Peyer's patch (tissue), 4 donors: ENCODE data around the gene FAM110A. TPM values are rescaled to one million over a fixed set of nuclear protein-coding genes. Genes with fewer than 3 reads are reported as not detected.

Source experiments
- DNase-seq, 3 donors: peaks; one replicate each; pipeline ENCODE4 v3.0.0-alpha.2; 2017 to 2019
- H3K27ac ChIP-seq, 4 donors: fragments of 200-600 bp; sonication (generic); one replicate each; pipeline ENCODE4 v1.5.1; 2016 to 2019
- H3K27me3 ChIP-seq, 2 donors: fragments of 200-600 bp; sonication (generic); one replicate each; pipeline ENCODE4 v1.5.1; 2019
- H3K36me3 ChIP-seq, 3 donors: fragments of 200-600 bp; sonication (generic); one replicate each; pipeline ENCODE4 v1.5.1; 2016 to 2019
- H3K4me1 ChIP-seq, 4 donors: fragments of 200-600 bp; sonication (generic); one replicate each; pipeline ENCODE4 v1.5.1; 2016 to 2019
- H3K4me3 ChIP-seq, 4 donors: fragments of 200-600 bp; sonication (generic); 1 replicate in 3 of 4; 2 replicates in 1 of 4; pipeline ENCODE4 v1.5.1; 2016 to 2019; ENCODE audit warnings: mild to moderate bottlenecking in 1 of 4
- H3K9me3 ChIP-seq, 4 donors: fragments of 200-600 bp; sonication (generic); one replicate each; pipeline ENCODE4 v1.5.1; 2016 to 2019; ENCODE audit warnings: mild to moderate bottlenecking in 1 of 4
- CTCF ChIP-seq, 6 experiments: fragments of 450-650 bp in 4 of 6; fragments of 200-600 bp in 2 of 6; sonication (generic) in 1 of 6; IDR thresholded peaks; one replicate each; pipeline ENCODE4 v1.5.1; 2017 to 2019; ENCODE audit warnings: antibody characterized with exemption in 6 of 6, mild to moderate bottlenecking in 3 of 6, moderate library complexity in 1 of 6
- POLR2A ChIP-seq, 2 donors: fragments of 450-650 bp; IDR thresholded peaks; one replicate each; pipeline ENCODE4 v1.5.1; 2017; ENCODE audit warnings: antibody characterized with exemption in 2 of 2, mild to moderate bottlenecking in 2 of 2, moderate library complexity in 2 of 2
- total RNA-seq, 4 donors: library from RNA; depleted of rRNA; stranded (reverse); fragments of >200 nt; gene quantifications; one replicate each; pipeline ENCODE4 v1.1.0, GENCODE V29; 2016

Gene FAM110A
- total RNA-seq, 4 donors from 2014 or later: 5.1 to 15.7 (median 12.7) TPM

GRCh38 chr20:872855-873520 is 39.5 kb downstream of the FAM110A start:
- H3K27ac ChIP-seq: no peak overlapping the region
- H3K9me3 ChIP-seq: no peaks in the 10 kb centered on the region
- TF ChIP-seq POLR2A (IDR thresholded peaks at IDR 0.05) (no peak), CTCF (IDR thresholded peaks at IDR 0.05) (no peak)
- DNase-seq: no peak
- no peaks in the 10 kb centered on the region for H3K4me1 ChIP-seq
- H3K4me3 ChIP-seq: no peak overlapping the region
- no peaks in the 10 kb centered on the region for H3K27me3 ChIP-seq
- H3K36me3 ChIP-seq: no peaks in the 10 kb centered on the region

- H3K4me3 ChIP-seq: no peak overlapping the region
- H3K27ac ChIP-seq: no peak overlapping the region
- TF ChIP-seq POLR2A (IDR thresholded peaks at IDR 0.05) (no peak), CTCF (IDR thresholded peaks at IDR 0.05) (no peak)
- no peak for DNase-seq
- H3K36me3 ChIP-seq: no peaks in the 10 kb centered on the region
- no peaks in the 10 kb centered on the region for H3K4me1 ChIP-seq
- no peaks in the 10 kb centered on the region for H3K9me3 ChIP-seq
- no peaks in the 10 kb centered on the region for H3K27me3 ChIP-seq
Measured at GRCh38 chr20:873875-874607, 40.5 kb downstream of the FAM110A start.

GRCh38 chr20:875115-875514 is 41.6 kb downstream of the FAM110A start:
- no peaks in the 10 kb centered on the region for H3K27me3 ChIP-seq
- no peaks in the 10 kb centered on the region for H3K4me1 ChIP-seq
- no peak overlapping the region for H3K27ac ChIP-seq
- H3K4me3 ChIP-seq: no peak overlapping the region
- no peaks in the 10 kb centered on the region for H3K9me3 ChIP-seq
- no peak for DNase-seq
- TF ChIP-seq CTCF (IDR thresholded peaks at IDR 0.05) (no peak), POLR2A (IDR thresholded peaks at IDR 0.05) (no peak)
- H3K36me3 ChIP-seq: no peaks in the 10 kb centered on the region

GRCh38 chr20:877814-878213 is 44.3 kb downstream of the FAM110A start:
- H3K27ac ChIP-seq: no peak overlapping the region
- H3K36me3 ChIP-seq: no peaks in the 10 kb centered on the region
- H3K4me1 ChIP-seq: no peaks in the 10 kb centered on the region
- H3K4me3 ChIP-seq: no peak overlapping the region
- DNase-seq: no peak
- H3K27me3 ChIP-seq: no peaks in the 10 kb centered on the region
- no peaks in the 10 kb centered on the region for H3K9me3 ChIP-seq
- no peak for TF ChIP-seq POLR2A (IDR thresholded peaks at IDR 0.05)
- TF ChIP-seq CTCF (IDR thresholded peaks at IDR 0.05): no peak

- H3K9me3 ChIP-seq: no peaks in the 10 kb centered on the region
- no peak for TF ChIP-seq CTCF (IDR thresholded peaks at IDR 0.05)
- no peak for DNase-seq
- no peaks in the 10 kb centered on the region for H3K36me3 ChIP-seq
- H3K27me3 ChIP-seq: no peaks in the 10 kb centered on the region
- no peak overlapping the region for H3K27ac ChIP-seq
- H3K4me3 ChIP-seq: no peak overlapping the region
- no peaks in the 10 kb centered on the region for H3K4me1 ChIP-seq
Measured at GRCh38 chr20:878511-879307, 45.2 kb downstream of the FAM110A start.
